Right lobe of liver (tissue), 6 donors: Measurements from ENCODE around the gene HNRNPUL1. TPM values are rescaled to one million over a fixed set of nuclear protein-coding genes. Genes with fewer than 3 reads are reported as not detected.
A peak's percentile ranks its signal among the peaks of the same experiment; 100 is the strongest.

Experiments used
- ATAC-seq, 4 donors: fragments of 200-7000 bp; cut with Tn5 transposase; one replicate each; pipeline ENCODE4 v1.9.1; 2020; ENCODE audit warnings: mild to moderate bottlenecking in 4 of 4, moderate library complexity in 4 of 4
- DNase-seq, 3 donors: peaks; one replicate each; pipeline ENCODE4 v3.0.0-alpha.2; 2020
- H3K27ac ChIP-seq, 3 donors: fragments of 200-600 bp; one replicate each; pipeline ENCODE4 v1.8.0; 2022
- H3K27me3 ChIP-seq, 2 donors: fragments of 200-600 bp; one replicate each; pipeline ENCODE4 v1.8.0; 2022
- H3K36me3 ChIP-seq, 4 donors: fragments of 200-600 bp; sonication (generic) in 1 of 4; one replicate each; pipeline versions ENCODE4 v1.5.1 to v1.8.0; 2017 to 2022; ENCODE audit warnings: control low read depth in 1 of 4
- H3K4me1 ChIP-seq, 4 donors: fragments of 200-600 bp; sonication (generic) in 1 of 4; one replicate each; pipeline versions ENCODE4 v1.5.1 to v1.8.0; 2017 to 2022; ENCODE audit warnings: control low read depth in 1 of 4
- H3K4me3 ChIP-seq, 3 donors: fragments of 200-600 bp; one replicate each; pipeline ENCODE4 v1.8.0; 2022
- H3K9me3 ChIP-seq, 4 donors: fragments of 200-600 bp; sonication (generic) in 1 of 4; one replicate each; pipeline versions ENCODE4 v1.5.1 to v1.8.0; 2017 to 2022; ENCODE audit warnings: control low read depth in 1 of 4
- POLR2A ChIP-seq: fragments of 450-650 bp; IDR thresholded peaks from one replicate; pipeline ENCODE4 v1.6.1; 2017; ENCODE audit warnings: antibody characterized with exemption, mild to moderate bottlenecking
- WGBS: methylation state at CpG from one replicate; pipeline ENCODE4 v1.1.6; 2018; ENCODE audit warnings: low coverage, low lambda C conversion rate; ENCODE audit not compliant: insufficient coverage; ENCODE audit errors: missing lambda C conversion rate; 5-methylcytosine and 5-hydroxymethylcytosine counted together
- intact Hi-C, 2 donors: fragments of 100-400 bp; cut with DNase I; formaldehyde crosslinking; loops; one replicate each; pipeline versions ENCODE4 v1.11.2 to v1.14.1; 2022
- total RNA-seq, 6 experiments: library from RNA; depleted of rRNA in 2 of 6; stranded (reverse); fragments of >200 nt in 2 of 6; fragmentation: NEBNext Ultra II Directional in 3 of 6; extraction: Animal tissue kit (Norgen Biotek cat#: 25700) in 3 of 6; gene quantifications; one replicate each; pipeline versions ENCODE4 v1.1.0 to v1.2.4, GENCODE V29; 2016 to 2023
- TF ChIP-seq, protein P1 (sequence below), 4 donors: fragments of 200-600 bp in 3 of 4; fragments of 450-650 bp in 1 of 4; IDR thresholded peaks; one replicate each; pipeline versions ENCODE4 v1.5.1 to v1.8.0; 2016 to 2022; ENCODE audit warnings: antibody characterized with exemption in 4 of 4, mild to moderate bottlenecking in 2 of 4
- donor health status: DM: no; HTN: yes; CAD: no.
- donor health status: DM: no; HTN: no; CAD: no.
- donor health status: DM: no; HTN: no; CAD: no.
- donor health status: DM: no; HTN: yes; CAD: no.
- donor health status: DM: no; HTN: yes; CAD: no.

HNRNPUL1 gene
- total RNA-seq, 6 experiments from 2014 or later: 53.5 to 70.0 (median 61.8) TPM

- Histone ChIP-seq H3K27ac (no peak overlapping the region), H3K4me1 (no peaks in the 10 kb centered on the region), H3K9me3 (no peaks in the 10 kb centered on the region), H3K36me3 (no peaks in the 10 kb centered on the region), H3K27me3 (no peaks in the 10 kb centered on the region), H3K4me3 (no peak overlapping the region)
- no peak for TF ChIP-seq POLR2A
- TF ChIP-seq, protein P1, sequence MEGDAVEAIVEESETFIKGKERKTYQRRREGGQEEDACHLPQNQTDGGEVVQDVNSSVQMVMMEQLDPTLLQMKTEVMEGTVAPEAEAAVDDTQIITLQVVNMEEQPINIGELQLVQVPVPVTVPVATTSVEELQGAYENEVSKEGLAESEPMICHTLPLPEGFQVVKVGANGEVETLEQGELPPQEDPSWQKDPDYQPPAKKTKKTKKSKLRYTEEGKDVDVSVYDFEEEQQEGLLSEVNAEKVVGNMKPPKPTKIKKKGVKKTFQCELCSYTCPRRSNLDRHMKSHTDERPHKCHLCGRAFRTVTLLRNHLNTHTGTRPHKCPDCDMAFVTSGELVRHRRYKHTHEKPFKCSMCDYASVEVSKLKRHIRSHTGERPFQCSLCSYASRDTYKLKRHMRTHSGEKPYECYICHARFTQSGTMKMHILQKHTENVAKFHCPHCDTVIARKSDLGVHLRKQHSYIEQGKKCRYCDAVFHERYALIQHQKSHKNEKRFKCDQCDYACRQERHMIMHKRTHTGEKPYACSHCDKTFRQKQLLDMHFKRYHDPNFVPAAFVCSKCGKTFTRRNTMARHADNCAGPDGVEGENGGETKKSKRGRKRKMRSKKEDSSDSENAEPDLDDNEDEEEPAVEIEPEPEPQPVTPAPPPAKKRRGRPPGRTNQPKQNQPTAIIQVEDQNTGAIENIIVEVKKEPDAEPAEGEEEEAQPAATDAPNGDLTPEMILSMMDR (IDR thresholded peaks at IDR 0.05): no peak
- intact Hi-C loops: no loop called here
- DNase-seq: no peak
- 44% methylated on average over 6 of the region's 8 CpGs for WGBS
- peak in 1 of 4 donors; percentile 22 for ATAC-seq
These were observed 40.5 kb upstream of the HNRNPUL1 start for GRCh38 chr19:41223431-41224234.

GRCh38 chr19:41224632-41225031, 39.5 kb upstream of the HNRNPUL1 start:
- intact Hi-C loops: no loop called here
- no peaks in the 10 kb centered on the region for H3K9me3 ChIP-seq
- no peaks in the 10 kb centered on the region for H3K4me1 ChIP-seq
- 82% methylated on average over 4 of the region's 7 CpGs for WGBS
- ATAC-seq: no peak
- no peak overlapping the region for H3K4me3 ChIP-seq
- H3K27ac ChIP-seq: no peak overlapping the region
- no peaks in the 10 kb centered on the region for H3K27me3 ChIP-seq
- DNase-seq: no peak
- no peaks in the 10 kb centered on the region for H3K36me3 ChIP-seq
- no peak for TF ChIP-seq POLR2A
- TF ChIP-seq, protein P1 (IDR thresholded peaks at IDR 0.05): no peak

GRCh38 chr19:41225238-41226052, 38.7 kb upstream of the HNRNPUL1 start:
- Histone ChIP-seq H3K4me1 (no peaks in the 10 kb centered on the region), H3K4me3 (peak overlapping the region; percentile 50 to 60 (median 55)), H3K36me3 (no peaks in the 10 kb centered on the region), H3K9me3 (no peaks in the 10 kb centered on the region), H3K27me3 (no peaks in the 10 kb centered on the region), H3K27ac (peak overlapping the region; percentile 36 to 41 (median 40))
- DNase-seq: peak in 1 of 3 donors; percentile 24
- WGBS: 55% methylated on average over 23 of the region's 29 CpGs
- intact Hi-C loops: no loop called here
- ATAC-seq: peak in 3 of 4 donors; percentile 4 to 39 (median 5)
- no peak for TF ChIP-seq POLR2A
- TF ChIP-seq, protein P1 (IDR thresholded peaks at IDR 0.05): no peak

DNA sequence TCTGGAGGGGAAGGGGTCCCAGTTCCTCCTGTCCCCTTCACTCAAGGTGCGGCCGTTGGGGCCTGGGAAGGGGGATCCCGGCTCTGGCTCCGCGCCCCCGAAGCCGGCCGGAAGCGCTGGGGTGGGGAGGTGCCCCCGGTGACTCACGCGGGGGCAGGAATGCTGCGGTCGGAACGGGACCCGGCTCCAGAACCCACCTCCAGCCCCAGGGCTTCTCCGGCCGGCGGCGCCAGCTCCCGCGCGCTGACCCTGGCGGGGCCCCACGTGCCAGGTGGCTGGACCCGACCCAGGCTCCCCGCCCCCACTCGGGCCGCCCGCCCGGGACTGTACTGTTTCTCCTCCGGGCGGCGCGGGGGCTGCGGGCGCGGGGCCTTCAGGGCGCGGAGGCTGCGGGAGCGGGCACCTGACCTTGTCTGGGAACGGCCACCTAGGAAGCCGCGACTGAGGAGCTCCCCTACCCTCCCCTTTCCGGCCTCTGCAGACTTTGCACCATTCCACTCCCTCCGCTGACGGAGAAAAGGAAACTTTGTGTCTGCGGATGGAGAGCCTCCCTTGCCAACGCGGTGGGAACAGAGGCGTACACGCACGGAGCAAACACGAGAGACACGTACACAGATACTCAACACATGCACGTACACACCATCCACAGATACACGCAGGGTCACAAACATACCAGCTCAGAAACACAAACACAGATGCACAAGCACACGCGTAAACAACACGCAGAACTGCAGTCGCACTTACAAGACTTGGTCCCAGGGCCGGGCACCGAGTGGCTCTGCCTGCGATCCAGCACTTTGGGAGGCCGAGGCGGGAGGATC, 37.9 kb upstream of the HNRNPUL1 start:
- Histone ChIP-seq H3K4me1 (no peaks in the 10 kb centered on the region), H3K27ac (peak overlapping the region; percentile 36 to 41 (median 40)), H3K9me3 (no peaks in the 10 kb centered on the region), H3K27me3 (no peaks in the 10 kb centered on the region), H3K36me3 (no peaks in the 10 kb centered on the region), H3K4me3 (peak overlapping the region; percentile 50 to 60 (median 55))
- intact Hi-C loops: no loop called here
- WGBS: 11% methylated on average over 15 of the region's 67 CpGs
- TF ChIP-seq, protein P1 (IDR thresholded peaks at IDR 0.05): no peak
- peak; percentile 40 for TF ChIP-seq POLR2A
- ATAC-seq (peak; percentile 73 to 81 (median 78)), DNase-seq (peak; percentile 62 to 66 (median 66))
